HCT116 (cell line): ENCODE measurements around the gene ABCB6. TPM values are rescaled to one million over a fixed set of nuclear protein-coding genes. Genes with fewer than 3 reads are reported as not detected.

Experiments used
- ATAC-seq: fragments of 200-7000 bp; cut with Tn5 transposase; 2 replicates; pipeline ENCODE4 v1.9.1; 2020; ENCODE audit warnings: mild to moderate bottlenecking, moderate library complexity
- BruUV-seq: library from RNA; stranded (reverse); fragments of 400-500 nt; replicated peaks from 2 replicates; lab custom pipeline; 2021; lab: Mats Ljungman, UMichigan
- CTCF ChIA-PET: fragments of 300-600 bp; sonication (Branson Sonifier 250); formaldehyde crosslinking; loops from one replicate; lab custom pipeline; 2021; ENCODE audit warnings: antibody characterized with exemption; lab: Charles Lee
- POLR2A ChIA-PET: fragments of 300-600, 350-600 bp; sonication (Branson Sonifier 250); formaldehyde crosslinking; loops from one replicate; lab custom pipeline; 2021; ENCODE audit warnings: antibody characterized with exemption; lab: Charles Lee
- RAD21 ChIA-PET, 2 experiments: fragments of 300-600 bp; sonication (Branson Sonifier 250); formaldehyde crosslinking; loops; one replicate each; lab custom pipeline; 2023; ENCODE audit warnings: low total read pairs in 2 of 2; ENCODE audit not compliant: uncharacterized antibody in 2 of 2, unreplicated experiment in 2 of 2, low non-redundant PET in 1 of 2; lab: Charles Lee
- DNase-seq: peaks from one replicate; pipeline ENCODE4 v3.0.0-alpha.2; 2010; ENCODE audit warnings: low read depth, low spot score
- H2AFZ ChIP-seq: fragments of 200-600 bp; shearing (Covaris generic), sonication (generic); 2 replicates; pipeline ENCODE4 v1.6.1; 2017; ENCODE audit warnings: low read depth, mixed run types, mixed read lengths, antibody characterized with exemption, low read length; ENCODE audit not compliant: poor library complexity, severe bottlenecking
- H3K27ac ChIP-seq: 2 replicates; pipeline ENCODE4 v1.5.1; 2012; ENCODE audit warnings: low read depth, low read length
- H3K27me3 ChIP-seq: fragments of 200-600 bp; sonication (generic); 2 replicates; pipeline ENCODE4 v1.6.1; 2016; ENCODE audit warnings: mixed run types, low read length, mixed read lengths; ENCODE audit not compliant: insufficient read depth
- H3K36me3 ChIP-seq, 2 experiments: fragments of 200-500 bp in 1 of 2; fragments of 200-600 bp in 1 of 2; sonication (Bioruptor generic) in 1 of 2; sonication (generic) in 1 of 2; 2 replicates each; pipeline versions ENCODE4 v1.5.1 to v1.6.1; 2014 to 2016; ENCODE audit warnings: low read length in 2 of 2, inconsistent platforms in 1 of 2, mixed read lengths in 1 of 2, mixed run types in 1 of 2; ENCODE audit not compliant: insufficient read depth in 2 of 2, control insufficient read depth in 1 of 2
- H3K4me1 ChIP-seq, 2 experiments: fragments of 200-600 bp in 1 of 2; sonication (generic) in 1 of 2; 2 replicates each; pipeline versions ENCODE4 v1.5.1 to v1.6.1; 2012 to 2017; ENCODE audit warnings: low read length in 2 of 2, inconsistent platforms in 1 of 2, mild to moderate bottlenecking in 1 of 2, mixed read lengths in 1 of 2, mixed run types in 1 of 2, moderate library complexity in 1 of 2; ENCODE audit not compliant: insufficient read depth in 2 of 2, control insufficient read depth in 1 of 2
- H3K4me2 ChIP-seq: fragments of 200-600 bp; sonication (generic); 2 replicates; pipeline ENCODE4 v1.6.1; 2017; ENCODE audit warnings: mixed run types, low read length, mixed read lengths
- H3K4me3 ChIP-seq, 2 experiments: fragments of 200-600 bp in 1 of 2; sonication (generic) in 1 of 2; replicated peaks in 1 of 2; 2 replicates each; pipeline ENCODE4 v1.5.1; 2011 to 2016; ENCODE audit warnings: low read length in 2 of 2, control low read depth in 1 of 2, low read depth in 1 of 2, mild to moderate bottlenecking in 1 of 2, mixed read lengths in 1 of 2, mixed run types in 1 of 2
- H3K79me2 ChIP-seq: fragments of 200-600 bp; sonication (generic); 2 replicates; pipeline ENCODE4 v1.6.1; 2017; ENCODE audit warnings: mild to moderate bottlenecking, mixed run types, low read length, moderate library complexity, mixed read lengths; ENCODE audit not compliant: insufficient read depth
- H3K9ac ChIP-seq: fragments of 200-600 bp; sonication (generic); 2 replicates; pipeline ENCODE4 v1.6.1; 2016; ENCODE audit warnings: low read length, mixed read lengths
- H3K9me2 ChIP-seq: fragments of 200-600 bp; sonication (generic), shearing (Covaris generic); 2 replicates; pipeline ENCODE4 v1.6.1; 2017; ENCODE audit warnings: mixed run types, mild to moderate bottlenecking, moderate library complexity; ENCODE audit not compliant: insufficient read depth
- H3K9me3 ChIP-seq, 2 experiments: fragments of 200-500 bp in 1 of 2; fragments of 200-600 bp in 1 of 2; sonication (Bioruptor generic) in 1 of 2; sonication (generic) in 1 of 2; 2 replicates each; pipeline ENCODE4 v1.6.1; 2014 to 2017; ENCODE audit warnings: low read length in 2 of 2, mixed read lengths in 2 of 2, inconsistent platforms in 1 of 2, low read depth in 1 of 2, mild to moderate bottlenecking in 1 of 2, mixed run types in 1 of 2, moderate library complexity in 1 of 2; ENCODE audit not compliant: control insufficient read depth in 1 of 2, insufficient read depth in 1 of 2
- H4K20me1 ChIP-seq: fragments of 200-600 bp; sonication (generic), shearing (Covaris generic); 2 replicates; pipeline ENCODE4 v1.6.1; 2017; ENCODE audit warnings: mixed run types, mild to moderate bottlenecking, moderate library complexity; ENCODE audit not compliant: insufficient read depth
- ELF1 ChIP-seq: IDR thresholded peaks from 2 replicates; pipeline ENCODE4 v1.6.1; 2012; ENCODE audit warnings: low read depth, borderline replicate concordance
- EZH2phosphoT487 ChIP-seq: fragments of 200-600 bp; IDR thresholded peaks from 2 replicates; pipeline ENCODE4 v1.6.1; 2018; ENCODE audit warnings: antibody characterized with exemption, borderline replicate concordance
- POLR2A ChIP-seq: IDR thresholded peaks from 2 replicates; pipeline ENCODE4 v1.7.0; 2011; ENCODE audit warnings: borderline replicate concordance; ENCODE audit not compliant: insufficient read depth, insufficient read length; ENCODE audit errors: extremely low read depth
- POLR2AphosphoS5 ChIP-seq: IDR thresholded peaks from 2 replicates; pipeline ENCODE4 v1.6.1; 2011; ENCODE audit warnings: mild to moderate bottlenecking, low read depth, low read length, moderate library complexity
- RAD21 ChIP-seq: IDR thresholded peaks from 2 replicates; pipeline ENCODE4 v1.6.1; 2012; ENCODE audit warnings: low read depth, mild to moderate bottlenecking
- ZFX ChIP-seq: fragments of 450-650 bp; IDR thresholded peaks from 2 replicates; pipeline ENCODE4 v1.6.1; 2017
- intact Hi-C: fragments of 100-400 bp; cut with micrococcal nuclease; formaldehyde crosslinking; loops from 2 replicates; pipeline ENCODE4 v1.10.0; 2022
- total RNA-seq: library from RNA; stranded (reverse); gene quantifications from one replicate; pipeline ENCODE4 v1.2.1, GENCODE V29; 2021; ENCODE audit not compliant: unreplicated experiment
- TF ChIP-seq, protein P1 (sequence below): IDR thresholded peaks from 2 replicates; pipeline ENCODE4 v1.6.1; 2012
- TF ChIP-seq, protein P2 (sequence below), 3 experiments: fragments of 200-600 bp in 1 of 3; sonication (generic) in 1 of 3; IDR thresholded peaks in 2 of 3; conservative IDR thresholded peaks in 1 of 3; 2 replicates each; pipeline ENCODE4 v1.5.1; 2012 to 2017; ENCODE audit warnings: low read depth in 2 of 3, low read length in 2 of 3, antibody characterized with exemption in 1 of 3, borderline replicate concordance in 1 of 3, control low read depth in 1 of 3, mild to moderate bottlenecking in 1 of 3, mixed read lengths in 1 of 3, mixed run types in 1 of 3, moderate library complexity in 1 of 3; ENCODE audit not compliant: insufficient read depth in 1 of 3
- TF ChIP-seq, protein P3 (sequence below): IDR thresholded peaks from 2 replicates; pipeline ENCODE4 v1.6.1; 2012

ABCB6 gene
- total RNA-seq, 1 experiment from 2014 or later, result 24.5 TPM

DNA sequence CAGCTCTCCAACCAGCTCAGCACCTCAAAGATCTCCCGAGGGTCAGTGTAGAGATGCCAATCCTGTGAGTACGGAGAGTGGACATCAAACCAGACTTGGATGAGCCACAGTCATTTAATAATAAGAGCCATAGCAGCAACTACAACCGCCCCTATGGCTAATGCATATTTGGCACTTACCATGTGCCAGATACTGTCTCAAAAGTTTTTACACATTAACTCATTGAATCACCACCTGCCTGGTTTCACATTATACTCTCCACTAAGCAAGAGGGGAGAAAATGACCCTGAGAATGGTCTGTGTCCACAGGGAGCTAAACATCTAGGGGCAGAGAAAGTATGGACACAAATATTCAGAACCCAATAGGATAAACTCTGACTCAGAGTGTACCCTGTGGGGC is 44.6 kb downstream of the ABCB6 start:
- no peak for DNase-seq
- H3K9me3 ChIP-seq, result no peaks in the 10 kb centered on the region
- H3K27me3 ChIP-seq, result no peaks in the 10 kb centered on the region
- CTCF ChIA-PET, result no interaction called here
- peaks cover 16% of the 10 kb centered on the region for H3K79me2 ChIP-seq
- no peak overlapping the region for H3K4me2 ChIP-seq
- no peak overlapping the region for H3K9ac ChIP-seq
- intact Hi-C loops, result loop anchor here (10.0 kb wide), 1 partner anchor 361 kb away; no protein-coding TSS in a partner anchor
- BruUV-seq, result no TSS peak
- POLR2A ChIA-PET, result no interaction called here
- H2AFZ ChIP-seq, result no peak overlapping the region
- no peaks in the 10 kb centered on the region for H3K9me2 ChIP-seq
- no peak for ATAC-seq
- RAD21 ChIA-PET, result no interaction called here
- no peak overlapping the region for H3K4me3 ChIP-seq
- H3K36me3 ChIP-seq, result peaks cover 0 to 7% of the 10 kb centered on the region in 2 experiments; a peak in 2 of 4 replicates
- TF ChIP-seq EZH2phosphoT487 (no peak), POLR2A (no peak), POLR2AphosphoS5 (no peak), ZFX (no peak), RAD21 (no peak), ELF1 (no peak)
- TF ChIP-seq, protein P1, sequence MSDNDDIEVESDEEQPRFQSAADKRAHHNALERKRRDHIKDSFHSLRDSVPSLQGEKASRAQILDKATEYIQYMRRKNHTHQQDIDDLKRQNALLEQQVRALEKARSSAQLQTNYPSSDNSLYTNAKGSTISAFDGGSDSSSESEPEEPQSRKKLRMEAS, result no peak
- TF ChIP-seq, protein P2, sequence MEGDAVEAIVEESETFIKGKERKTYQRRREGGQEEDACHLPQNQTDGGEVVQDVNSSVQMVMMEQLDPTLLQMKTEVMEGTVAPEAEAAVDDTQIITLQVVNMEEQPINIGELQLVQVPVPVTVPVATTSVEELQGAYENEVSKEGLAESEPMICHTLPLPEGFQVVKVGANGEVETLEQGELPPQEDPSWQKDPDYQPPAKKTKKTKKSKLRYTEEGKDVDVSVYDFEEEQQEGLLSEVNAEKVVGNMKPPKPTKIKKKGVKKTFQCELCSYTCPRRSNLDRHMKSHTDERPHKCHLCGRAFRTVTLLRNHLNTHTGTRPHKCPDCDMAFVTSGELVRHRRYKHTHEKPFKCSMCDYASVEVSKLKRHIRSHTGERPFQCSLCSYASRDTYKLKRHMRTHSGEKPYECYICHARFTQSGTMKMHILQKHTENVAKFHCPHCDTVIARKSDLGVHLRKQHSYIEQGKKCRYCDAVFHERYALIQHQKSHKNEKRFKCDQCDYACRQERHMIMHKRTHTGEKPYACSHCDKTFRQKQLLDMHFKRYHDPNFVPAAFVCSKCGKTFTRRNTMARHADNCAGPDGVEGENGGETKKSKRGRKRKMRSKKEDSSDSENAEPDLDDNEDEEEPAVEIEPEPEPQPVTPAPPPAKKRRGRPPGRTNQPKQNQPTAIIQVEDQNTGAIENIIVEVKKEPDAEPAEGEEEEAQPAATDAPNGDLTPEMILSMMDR (IDR thresholded peaks at IDR 0.05 in 2 of 3, conservative IDR thresholded peaks at IDR 0.05 in 1 of 3; ENCODE audit: borderline replicate concordance in 1 of 3, insufficient read depth in 1 of 3, low read depth in 2 of 3, low read length in 2 of 3), result no peak
- TF ChIP-seq, protein P3, sequence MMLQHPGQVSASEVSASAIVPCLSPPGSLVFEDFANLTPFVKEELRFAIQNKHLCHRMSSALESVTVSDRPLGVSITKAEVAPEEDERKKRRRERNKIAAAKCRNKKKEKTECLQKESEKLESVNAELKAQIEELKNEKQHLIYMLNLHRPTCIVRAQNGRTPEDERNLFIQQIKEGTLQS, result no peak
- TF ChIP-seq, all 23 proteins: peak for 0
- H3K4me1 ChIP-seq, result peaks cover 10 to 22% of the 10 kb centered on the region in 2 experiments
- H3K27ac ChIP-seq, result no peak overlapping the region
- no peaks in the 10 kb centered on the region for H4K20me1 ChIP-seq
